Vagina (tissue), 2 donors: ENCODE data around the gene KIF3C. TPM values are rescaled to one million over a fixed set of nuclear protein-coding genes. Genes with fewer than 3 reads are reported as not detected.
"Not testable (repeated sequence)": the region's sequence is repeated elsewhere in the genome, so short reads cannot be mapped to it uniquely, and the experiment has no call there.

Experiments
- DNase-seq, 2 donors: peaks; one replicate each; pipeline ENCODE4 v3.0.0-alpha.2; 2017; ENCODE audit errors: extremely low spot score in 2 of 2
- H3K27ac ChIP-seq: fragments of 200-600 bp; sonication (generic); one replicate; pipeline ENCODE4 v1.5.1; 2019
- H3K27me3 ChIP-seq: fragments of 200-600 bp; sonication (generic); one replicate; pipeline ENCODE4 v1.5.1; 2019
- H3K36me3 ChIP-seq, 2 donors: fragments of 200-600 bp; sonication (generic); one replicate each; pipeline ENCODE4 v1.5.1; 2017 to 2019
- H3K4me1 ChIP-seq: fragments of 200-600 bp; sonication (generic); one replicate; pipeline ENCODE4 v1.5.1; 2019
- H3K4me3 ChIP-seq, 2 donors: fragments of 200-600 bp; sonication (generic); 1 replicate in 1 of 2; 2 replicates in 1 of 2; pipeline ENCODE4 v1.5.1; 2016 to 2019
- H3K9me3 ChIP-seq: fragments of 200-600 bp; sonication (generic); one replicate; pipeline ENCODE4 v1.5.1; 2019
- CTCF ChIP-seq, 3 experiments: fragments of 450-650 bp in 2 of 3; fragments of 200-600 bp in 1 of 3; sonication (generic) in 1 of 3; IDR thresholded peaks; one replicate each; pipeline ENCODE4 v1.5.1; 2017 to 2019; ENCODE audit warnings: antibody characterized with exemption in 3 of 3, mild to moderate bottlenecking in 2 of 3, moderate library complexity in 2 of 3
- POLR2A ChIP-seq, 2 donors: fragments of 450-650 bp; IDR thresholded peaks; one replicate each; pipeline ENCODE4 v1.6.1; 2017; ENCODE audit warnings: antibody characterized with exemption in 2 of 2, mild to moderate bottlenecking in 2 of 2, moderate library complexity in 2 of 2
- POLR2AphosphoS5 ChIP-seq, 2 donors: sonication (generic); formaldehyde crosslinking; IDR thresholded peaks; one replicate each; pipeline ENCODE4 v1.9.0; 2017; ENCODE audit warnings: antibody characterized with exemption in 2 of 2, mild to moderate bottlenecking in 2 of 2, low read depth in 1 of 2; ENCODE audit not compliant: insufficient read depth in 1 of 2
- intact Hi-C: fragments of 100-400 bp; cut with DNase I; formaldehyde crosslinking; loops from one replicate; pipeline ENCODE4 v1.15.1; 2023
- total RNA-seq: library from RNA; depleted of rRNA; stranded (reverse); fragments of >200 nt; gene quantifications from one replicate; pipeline ENCODE4 v1.2.3, GENCODE V29; 2016

KIF3C gene
- 9.3 TPM for total RNA-seq

GRCh38 chr2:25982273-25982967 is at the start of gene KIF3C:
KIF3C (minus strand) TSS chr2:25982497; CDS start chr2:25981917, 580 bp downstream.
- Histone ChIP-seq H3K36me3 (no peaks in the 10 kb centered on the region), H3K27ac (peak within 1 kb of the TSS; percentile 73), H3K27me3 (no peaks in the 10 kb centered on the region), H3K4me3 (peak within 1 kb of the TSS; percentile 65 to 73), H3K4me1 (peaks cover 46% of the 10 kb centered on the region), H3K9me3 (no peaks in the 10 kb centered on the region)
- intact Hi-C loops, result no loop called here
- no peak for DNase-seq
- TF ChIP-seq POLR2A (IDR thresholded peaks at IDR 0.05), result no peak
- peak in 1 of 2 donors; percentile 6 for TF ChIP-seq POLR2AphosphoS5 (IDR thresholded peaks at IDR 0.05; ENCODE audit: insufficient read depth in 1 of 2, low read depth in 1 of 2)
- peak in 1 of 3 experiments; percentile 17 for TF ChIP-seq CTCF (IDR thresholded peaks at IDR 0.05)

GRCh38 chr2:26028083-26028482 is 45.8 kb upstream of the KIF3C start:
- intact Hi-C loops, H3K27ac ChIP-seq, H3K27me3 ChIP-seq, H3K4me3 ChIP-seq, DNase-seq, H3K9me3 ChIP-seq, H3K4me1 ChIP-seq, H3K36me3 ChIP-seq: not testable (repeated sequence)

- no peaks in the 10 kb centered on the region for H3K9me3 ChIP-seq
Measured at GRCh38 chr2:26025509-26025908, 43.2 kb upstream of the KIF3C start.

GRCh38 chr2:26024260-26024659 is 42.0 kb upstream of the KIF3C start:
- TF ChIP-seq CTCF (IDR thresholded peaks at IDR 0.05) (no peak), POLR2A (IDR thresholded peaks at IDR 0.05) (no peak), POLR2AphosphoS5 (IDR thresholded peaks at IDR 0.05; ENCODE audit: insufficient read depth in 1 of 2, low read depth in 1 of 2) (no peak)
- Histone ChIP-seq H3K4me1 (no peaks in the 10 kb centered on the region), H3K9me3 (no peaks in the 10 kb centered on the region), H3K4me3 (no peak overlapping the region), H3K27me3 (no peaks in the 10 kb centered on the region), H3K36me3 (no peaks in the 10 kb centered on the region), H3K27ac (no peak overlapping the region)
- intact Hi-C loops, result no loop called here
- DNase-seq, result no peak

More at GRCh38 chr2:26025509-26025908, 43.2 kb upstream of the KIF3C start:
- Histone ChIP-seq H3K27me3 (no peaks in the 10 kb centered on the region), H3K4me3 (no peak overlapping the region), H3K4me1 (no peaks in the 10 kb centered on the region), H3K36me3 (no peaks in the 10 kb centered on the region), H3K27ac (no peak overlapping the region)
- intact Hi-C loops, result no loop called here
- TF ChIP-seq POLR2A (IDR thresholded peaks at IDR 0.05) (no peak), CTCF (IDR thresholded peaks at IDR 0.05) (no peak), POLR2AphosphoS5 (IDR thresholded peaks at IDR 0.05; ENCODE audit: insufficient read depth in 1 of 2, low read depth in 1 of 2) (no peak)
- DNase-seq, result no peak

- Histone ChIP-seq H3K9me3 (no peaks in the 10 kb centered on the region), H3K4me3 (no peak overlapping the region), H3K4me1 (peaks cover 16% of the 10 kb centered on the region), H3K27me3 (no peaks in the 10 kb centered on the region), H3K36me3 (no peaks in the 10 kb centered on the region), H3K27ac (no peak overlapping the region)
- DNase-seq, result no peak
- intact Hi-C loops, result no loop called here
- no peak for TF ChIP-seq CTCF (IDR thresholded peaks at IDR 0.05)
Measured at GRCh38 chr2:26020231-26020640, 37.9 kb upstream of the KIF3C start.
